Kidney (tissue), 14 donors: Measurements from ENCODE around the gene HHIPL1. TPM values are rescaled to one million over a fixed set of nuclear protein-coding genes. Genes with fewer than 3 reads are reported as not detected.

ENCODE experiments used
- DNase-seq, 5 donors: peaks; one replicate each; pipeline ENCODE4 v3.0.0-alpha.2; 2013 to 2020
- FAIRE-seq: peaks from 2 replicates; lab custom pipeline; 2012; peaks lifted over from hg19 to GRCh38; lab: Jason Lieb, UNC
- H3K27ac ChIP-seq, 2 donors: one replicate each; pipeline ENCODE4 v1.7.0; 2013; ENCODE audit warnings: low read depth in 2 of 2, low read length in 2 of 2, inconsistent platforms in 1 of 2
- H3K27me3 ChIP-seq: one replicate; pipeline ENCODE4 v1.7.1; 2013; ENCODE audit warnings: low read length, inconsistent platforms; ENCODE audit not compliant: control insufficient read depth, insufficient read depth
- H3K36me3 ChIP-seq, 3 donors: one replicate each; pipeline versions ENCODE4 v1.7.0 to v1.7.1; 2013; ENCODE audit warnings: low read length in 3 of 3, control low read depth in 1 of 3, inconsistent platforms in 1 of 3; ENCODE audit not compliant: insufficient read depth in 3 of 3, control insufficient read depth in 2 of 3
- H3K4me1 ChIP-seq, 3 donors: one replicate each; pipeline versions ENCODE4 v1.7.0 to v1.7.1; 2013; ENCODE audit warnings: low read length in 3 of 3, inconsistent platforms in 1 of 3, low read depth in 1 of 3; ENCODE audit not compliant: control insufficient read depth in 2 of 3, insufficient read depth in 2 of 3
- H3K4me3 ChIP-seq, 3 donors: one replicate each; pipeline versions ENCODE4 v1.7.0 to v1.8.1; 2013; ENCODE audit warnings: low read length in 3 of 3, control low read depth in 1 of 3, inconsistent platforms in 1 of 3
- H3K9ac ChIP-seq, 3 donors: one replicate each; pipeline versions ENCODE4 v1.7.0 to v1.7.1; 2013; ENCODE audit warnings: low read length in 3 of 3, control low read depth in 1 of 3, inconsistent platforms in 1 of 3
- H3K9me3 ChIP-seq, 3 donors: one replicate each; pipeline versions ENCODE4 v1.7.0 to v1.7.1; 2013; ENCODE audit warnings: low read length in 3 of 3, control low read depth in 1 of 3, inconsistent platforms in 1 of 3; ENCODE audit not compliant: control insufficient read depth in 2 of 3, insufficient read depth in 1 of 3
- CTCF ChIP-seq: IDR thresholded peaks from 3 replicates; pipeline ENCODE4 v1.5.1; 2012; ENCODE audit warnings: mild to moderate bottlenecking, moderate library complexity, borderline replicate concordance; ENCODE audit not compliant: insufficient read depth; ENCODE audit errors: extremely low read depth
- intact Hi-C: fragments of 100-400 bp; cut with DNase I; formaldehyde crosslinking; loops from one replicate; pipeline ENCODE4 v1.11.1; 2022
- polyA plus RNA-seq: library from polyadenylated mRNA; stranded (reverse); fragments of 350-450 nt; fragmentation: Illumina TruSeq; extraction: RNeasy Lipid Tissue Mini Kit (QIAGEN cat#74804); gene quantifications from one replicate; pipeline ENCODE4 v1.2.3, GENCODE V29; 2014; ENCODE audit warnings: low read depth, low replicate concordance; ENCODE audit not compliant: insufficient read depth
- total RNA-seq: library from RNA; stranded (reverse); fragmentation: NEBNext Ultra II Directional; extraction: Animal tissue kit (Norgen Biotek cat#: 25700); gene quantifications from one replicate; pipeline ENCODE4 v1.2.1, GENCODE V29; 2021
- donor health status: control.
- donor health status: control.
- donor health status: control.
- donor health status: control.
- donor health status: control.
- donor health status: DM: yes; HTN: yes; CAD: no.
- donor health status: Normal renal cell carcinoma (clear cell type).

Gene HHIPL1
- total and polyA plus RNA-seq, 2 donors from 2014 or later: 0.32 to 0.88 TPM

GRCh38 chr14:99648027-99648784 lies 3.3 kb downstream of the HHIPL1 start:
- H3K4me1 ChIP-seq: no peaks in the 10 kb centered on the region
- no peak overlapping the region for H3K27ac ChIP-seq
- no peaks in the 10 kb centered on the region for H3K27me3 ChIP-seq
- H3K9me3 ChIP-seq: no peaks in the 10 kb centered on the region
- intact Hi-C loops: no loop called here
- no peak for DNase-seq
- no peak for TF ChIP-seq CTCF
- H3K4me3 ChIP-seq: no peak overlapping the region
- H3K36me3 ChIP-seq: no peaks in the 10 kb centered on the region
- no peak overlapping the region for H3K9ac ChIP-seq
- FAIRE-seq: no peak

- TF ChIP-seq CTCF: no peak
- Histone ChIP-seq H3K4me3 (no peak overlapping the region), H3K4me1 (no peaks in the 10 kb centered on the region), H3K9me3 (no peaks in the 10 kb centered on the region), H3K9ac (no peak overlapping the region), H3K27me3 (no peaks in the 10 kb centered on the region), H3K36me3 (no peaks in the 10 kb centered on the region), H3K27ac (no peak overlapping the region)
- intact Hi-C loops: no loop called here
- DNase-seq: no peak
- FAIRE-seq: no peak
These were observed 4.3 kb downstream of the HHIPL1 start for GRCh38 chr14:99649219-99649618.

GRCh38 chr14:99649643-99650042 lies 4.7 kb downstream of the HHIPL1 start:
- no peaks in the 10 kb centered on the region for H3K36me3 ChIP-seq
- intact Hi-C loops: no loop called here

More at GRCh38 chr14:99649643-99650042, 4.7 kb downstream of the HHIPL1 start:
- no peak for TF ChIP-seq CTCF
- Histone ChIP-seq H3K27me3 (no peaks in the 10 kb centered on the region), H3K4me3 (no peak overlapping the region), H3K9me3 (no peaks in the 10 kb centered on the region), H3K4me1 (no peaks in the 10 kb centered on the region), H3K9ac (no peak overlapping the region), H3K27ac (no peak overlapping the region)
- FAIRE-seq: no peak
- no peak for DNase-seq
